Measurements from ENCODE around the gene ASIP.

DNA sequence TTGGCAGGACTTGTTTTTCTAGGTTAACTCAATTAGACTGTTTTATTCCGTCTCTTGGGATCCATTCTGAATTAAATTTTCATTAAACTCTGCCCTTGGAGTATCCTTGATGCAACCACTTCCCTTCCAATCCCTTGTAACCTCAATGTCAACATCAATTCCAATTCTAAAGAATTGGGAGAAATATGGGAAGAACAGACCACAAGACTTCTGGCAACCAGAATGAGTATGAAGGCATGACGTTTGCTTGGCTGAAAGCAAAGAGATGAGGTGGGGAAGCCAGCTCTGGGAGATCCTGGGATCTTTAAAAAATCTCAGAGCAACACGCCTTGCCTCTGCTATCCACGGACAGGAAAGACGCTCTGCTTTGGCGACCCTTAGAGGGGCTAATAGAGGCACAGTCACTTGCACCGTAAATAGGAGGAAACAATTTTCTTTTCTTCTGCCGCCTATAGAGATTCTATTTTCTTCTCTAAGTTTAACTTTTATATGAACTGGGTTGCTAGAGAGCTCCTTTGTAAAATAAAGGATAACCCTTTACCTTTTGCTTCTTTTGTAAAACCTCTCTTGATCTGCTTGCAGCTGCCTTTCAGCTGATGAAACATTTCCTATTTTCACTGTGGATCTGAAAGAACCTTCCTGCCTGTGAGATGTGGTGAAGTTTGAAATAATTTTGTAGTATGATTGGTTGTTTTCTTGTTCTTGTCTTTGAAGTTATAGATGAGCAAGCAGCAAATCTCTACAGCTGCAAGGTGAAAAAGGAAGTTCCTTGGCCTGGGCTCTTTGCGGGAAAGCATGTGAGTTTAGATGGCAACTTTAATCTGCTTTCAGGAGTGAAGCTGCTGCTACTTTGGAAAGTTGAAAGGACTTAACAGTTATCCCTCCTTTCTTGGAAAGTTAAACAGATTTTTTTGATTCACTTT is at the start of gene ASIP:
- TF ChIP-seq, protein P1, sequence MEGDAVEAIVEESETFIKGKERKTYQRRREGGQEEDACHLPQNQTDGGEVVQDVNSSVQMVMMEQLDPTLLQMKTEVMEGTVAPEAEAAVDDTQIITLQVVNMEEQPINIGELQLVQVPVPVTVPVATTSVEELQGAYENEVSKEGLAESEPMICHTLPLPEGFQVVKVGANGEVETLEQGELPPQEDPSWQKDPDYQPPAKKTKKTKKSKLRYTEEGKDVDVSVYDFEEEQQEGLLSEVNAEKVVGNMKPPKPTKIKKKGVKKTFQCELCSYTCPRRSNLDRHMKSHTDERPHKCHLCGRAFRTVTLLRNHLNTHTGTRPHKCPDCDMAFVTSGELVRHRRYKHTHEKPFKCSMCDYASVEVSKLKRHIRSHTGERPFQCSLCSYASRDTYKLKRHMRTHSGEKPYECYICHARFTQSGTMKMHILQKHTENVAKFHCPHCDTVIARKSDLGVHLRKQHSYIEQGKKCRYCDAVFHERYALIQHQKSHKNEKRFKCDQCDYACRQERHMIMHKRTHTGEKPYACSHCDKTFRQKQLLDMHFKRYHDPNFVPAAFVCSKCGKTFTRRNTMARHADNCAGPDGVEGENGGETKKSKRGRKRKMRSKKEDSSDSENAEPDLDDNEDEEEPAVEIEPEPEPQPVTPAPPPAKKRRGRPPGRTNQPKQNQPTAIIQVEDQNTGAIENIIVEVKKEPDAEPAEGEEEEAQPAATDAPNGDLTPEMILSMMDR (conservative IDR thresholded peaks at IDR 0.05; ENCODE audit: low read depth, low read length), result no peak
- TF ChIP-seq EZH2 (IDR thresholded peaks at IDR 0.05; ENCODE audit: borderline replicate concordance, low read depth, low read length, poor library complexity, severe bottlenecking), result no peak

All from A673 (cell line).